Keratinocyte (primary cell): ENCODE data around the gene RNF17. TPM values are rescaled to one million over a fixed set of nuclear protein-coding genes. Genes with fewer than 3 reads are reported as not detected.

ENCODE experiments used
- DNase-seq: peaks from one replicate; pipeline ENCODE4 v3.0.0-alpha.2; 2011; ENCODE audit warnings: low read depth, missing footprints, low spot score
- FAIRE-seq: peaks from 2 replicates; lab custom pipeline; 2011; peaks lifted over from hg19 to GRCh38; lab: Jason Lieb, UNC
- H2AFZ ChIP-seq: 2 replicates; pipeline ENCODE4 v1.6.0; 2012; ENCODE audit warnings: low read length, control low read depth, inconsistent platforms; ENCODE audit not compliant: control insufficient read depth
- H3K27ac ChIP-seq: 2 replicates; pipeline ENCODE4 v1.5.1; 2011; ENCODE audit warnings: low read length; ENCODE audit not compliant: control insufficient read depth, insufficient read depth
- H3K27me3 ChIP-seq: 3 replicates; pipeline ENCODE4 v1.6.0; 2011; ENCODE audit warnings: low read length; ENCODE audit not compliant: control insufficient read depth, insufficient read depth; ENCODE audit errors: extremely low read depth
- H3K36me3 ChIP-seq, 2 experiments: 2 replicates in 1 of 2; 3 replicates in 1 of 2; pipeline ENCODE4 v1.5.1; 2011; ENCODE audit warnings: low read length in 2 of 2, mild to moderate bottlenecking in 1 of 2; ENCODE audit not compliant: control insufficient read depth in 2 of 2, insufficient read depth in 2 of 2; ENCODE audit errors: extremely low read depth in 1 of 2
- H3K4me1 ChIP-seq: 3 replicates; pipeline ENCODE4 v1.5.1; 2011; ENCODE audit warnings: low read length; ENCODE audit not compliant: control insufficient read depth, insufficient read depth; ENCODE audit errors: extremely low read depth
- H3K4me2 ChIP-seq: 3 replicates; pipeline ENCODE4 v1.6.0; 2011; ENCODE audit warnings: low read depth, low read length; ENCODE audit not compliant: control insufficient read depth, insufficient read depth; ENCODE audit errors: extremely low read depth
- H3K4me3 ChIP-seq, 3 experiments: fragments of 200-600 bp in 1 of 3; sonication (generic) in 1 of 3; 2 replicates in 2 of 3; 3 replicates in 1 of 3; pipeline ENCODE4 v1.5.1; 2011 to 2016; ENCODE audit warnings: low read length in 3 of 3, mild to moderate bottlenecking in 3 of 3, control low read depth in 2 of 3, inconsistent platforms in 1 of 3, low read depth in 1 of 3, mixed read lengths in 1 of 3, mixed run types in 1 of 3, moderate library complexity in 1 of 3; ENCODE audit not compliant: control insufficient read depth in 2 of 3, insufficient read depth in 2 of 3; ENCODE audit errors: extremely low read depth in 1 of 3
- H3K79me2 ChIP-seq: 2 replicates; pipeline ENCODE4 v1.6.0; 2012; ENCODE audit warnings: low read length; ENCODE audit not compliant: control insufficient read depth, insufficient read depth
- H3K9ac ChIP-seq: 3 replicates; pipeline ENCODE4 v1.6.0; 2011; ENCODE audit warnings: low read length; ENCODE audit not compliant: control insufficient read depth, insufficient read depth; ENCODE audit errors: extremely low read depth
- H3K9me1 ChIP-seq: 3 replicates; pipeline ENCODE4 v1.6.0; 2011; ENCODE audit warnings: low read length; ENCODE audit not compliant: control insufficient read depth, insufficient read depth; ENCODE audit errors: extremely low read depth
- H3K9me3 ChIP-seq: 2 replicates; pipeline ENCODE4 v1.5.1; 2012; ENCODE audit warnings: low read depth, low read length; ENCODE audit not compliant: control insufficient read depth
- H4K20me1 ChIP-seq: 3 replicates; pipeline ENCODE4 v1.6.0; 2011; ENCODE audit warnings: low read length; ENCODE audit not compliant: control insufficient read depth, insufficient read depth; ENCODE audit errors: extremely low read depth
- CTCF ChIP-seq, 3 experiments: IDR thresholded peaks in 1 of 3; conservative IDR thresholded peaks in 1 of 3; optimal IDR thresholded peaks in 1 of 3; 2 replicates in 2 of 3; 3 replicates in 1 of 3; pipeline versions ENCODE3 to v1.5.1; 2011; ENCODE audit warnings: low read length in 3 of 3, mild to moderate bottlenecking in 3 of 3, moderate library complexity in 2 of 3, control low read depth in 1 of 3, inconsistent platforms in 1 of 3; ENCODE audit not compliant: insufficient read depth in 2 of 3; ENCODE audit errors: extremely low read depth in 1 of 3
- EZH2 ChIP-seq: IDR thresholded peaks from one replicate; pipeline ENCODE4 v1.6.1; 2012; ENCODE audit warnings: inconsistent platforms, mild to moderate bottlenecking, low read length, moderate library complexity
- dilution Hi-C: fragments of 300-500 bp; cut with MboI; formaldehyde crosslinking; loops from one replicate; pipeline ENCODE4 v1.7.0; 2020; ENCODE audit warnings: low sequenced_read_pairs; ENCODE audit not compliant: extremely low pct_ligation_motif_present
- polyA plus RNA-seq, 5 experiments: library from polyadenylated mRNA; depleted of rRNA in 3 of 5; stranded (reverse) in 3 of 5; stranded (forward) in 1 of 5; unstranded in 1 of 5; fragments of >200 nt; gene quantifications; 1 replicate in 1 of 5; 2 replicates in 3 of 5; 3 replicates in 1 of 5; pipeline versions ENCODE4 v1.2.1 to v1.2.3, GENCODE V29; 2011 to 2012; ENCODE audit warnings: missing spikeins in 2 of 5, low read depth in 1 of 5, low replicate concordance in 1 of 5

Gene RNF17
- polyA plus RNA-seq, 1 donor (not counting 4 experiments of a cell fraction or from before 2014, with no cell fraction given) = not detected

- dilution Hi-C loops = no loop called here
- Histone ChIP-seq H2AFZ (no peak overlapping the region), H3K9me3 (no peaks in the 10 kb centered on the region), H3K27ac (no peak overlapping the region), H3K36me3 (no peaks in the 10 kb centered on the region), H4K20me1 (no peaks in the 10 kb centered on the region), H3K4me1 (peaks cover 3% of the 10 kb centered on the region), H3K9me1 (no peaks in the 10 kb centered on the region), H3K4me3 (no peak overlapping the region), H3K4me2 (no peak overlapping the region), H3K27me3 (peaks cover 16% of the 10 kb centered on the region), H3K9ac (no peak overlapping the region), H3K79me2 (no peaks in the 10 kb centered on the region)
- no peak for FAIRE-seq
- TF ChIP-seq CTCF (optimal IDR thresholded peaks at IDR 0.05 in 1 of 3, IDR thresholded peaks at IDR 0.05 in 1 of 3, conservative IDR thresholded peaks at IDR 0.05 in 1 of 3; ENCODE audit: extremely low read depth in 1 of 3, insufficient read depth in 2 of 3, low read length in 3 of 3) (no peak), EZH2 (no peak)
- no peak for DNase-seq
Observed at GRCh38 chr13:24927810-24928404, 163.9 kb downstream of the RNF17 start.

- no peaks in the 10 kb centered on the region for H3K4me1 ChIP-seq
- no peak for DNase-seq
- no peaks in the 10 kb centered on the region for H3K79me2 ChIP-seq
- H4K20me1 ChIP-seq = no peaks in the 10 kb centered on the region
- no peak overlapping the region for H3K4me3 ChIP-seq
- TF ChIP-seq EZH2 (no peak), CTCF (optimal IDR thresholded peaks at IDR 0.05 in 1 of 3, IDR thresholded peaks at IDR 0.05 in 1 of 3, conservative IDR thresholded peaks at IDR 0.05 in 1 of 3; ENCODE audit: extremely low read depth in 1 of 3, insufficient read depth in 2 of 3, low read length in 3 of 3) (no peak)
- dilution Hi-C loops = no loop called here
- H2AFZ ChIP-seq = no peak overlapping the region
- no peaks in the 10 kb centered on the region for H3K36me3 ChIP-seq
- no peak overlapping the region for H3K4me2 ChIP-seq
- no peak overlapping the region for H3K9ac ChIP-seq
- peaks cover 16% of the 10 kb centered on the region for H3K27me3 ChIP-seq
- H3K9me3 ChIP-seq = no peaks in the 10 kb centered on the region
- no peaks in the 10 kb centered on the region for H3K9me1 ChIP-seq
- FAIRE-seq = no peak
- no peak overlapping the region for H3K27ac ChIP-seq
Observed at GRCh38 chr13:24929196-24929595, 165.2 kb downstream of the RNF17 start.

Other genes starting within 250 kb of the RNF17 start
- gene ATP12A, start 83.8 kb upstream of the RNF17 start, polyA plus RNA-seq = 0.42 to 1.5 TPM (median 0.79 TPM) in 3 replicates